ENCODE results near the gene TMEM178B.
"Not testable (repeated sequence)": the region's sequence is repeated elsewhere in the genome, so short reads cannot be mapped to it uniquely, and the experiment has no call there.

The TMEM178B gene

DNA sequence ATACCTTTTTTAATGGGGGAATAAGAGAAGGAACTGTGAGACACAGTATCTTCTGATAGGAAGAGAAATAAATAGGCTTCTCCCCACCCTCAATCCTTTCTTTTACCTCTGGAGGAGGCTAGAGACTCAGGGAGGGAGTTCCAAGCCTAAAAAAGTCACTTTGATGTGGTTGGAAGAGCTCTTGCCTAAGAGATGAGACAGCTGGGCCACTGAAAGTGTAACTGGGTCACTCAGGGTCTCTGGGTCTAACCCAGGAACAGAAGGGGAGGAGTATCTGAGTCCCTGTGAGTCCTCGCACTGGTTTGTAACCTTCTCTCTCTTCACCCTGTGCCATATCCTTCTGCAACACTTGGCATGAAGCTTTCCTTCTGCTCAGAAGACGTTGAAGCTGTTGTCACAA lies 254.4 kb downstream of the TMEM178B start:
- DNase-seq (ENCODE audit: low read depth) = no peak
- TF ChIP-seq, protein P1, sequence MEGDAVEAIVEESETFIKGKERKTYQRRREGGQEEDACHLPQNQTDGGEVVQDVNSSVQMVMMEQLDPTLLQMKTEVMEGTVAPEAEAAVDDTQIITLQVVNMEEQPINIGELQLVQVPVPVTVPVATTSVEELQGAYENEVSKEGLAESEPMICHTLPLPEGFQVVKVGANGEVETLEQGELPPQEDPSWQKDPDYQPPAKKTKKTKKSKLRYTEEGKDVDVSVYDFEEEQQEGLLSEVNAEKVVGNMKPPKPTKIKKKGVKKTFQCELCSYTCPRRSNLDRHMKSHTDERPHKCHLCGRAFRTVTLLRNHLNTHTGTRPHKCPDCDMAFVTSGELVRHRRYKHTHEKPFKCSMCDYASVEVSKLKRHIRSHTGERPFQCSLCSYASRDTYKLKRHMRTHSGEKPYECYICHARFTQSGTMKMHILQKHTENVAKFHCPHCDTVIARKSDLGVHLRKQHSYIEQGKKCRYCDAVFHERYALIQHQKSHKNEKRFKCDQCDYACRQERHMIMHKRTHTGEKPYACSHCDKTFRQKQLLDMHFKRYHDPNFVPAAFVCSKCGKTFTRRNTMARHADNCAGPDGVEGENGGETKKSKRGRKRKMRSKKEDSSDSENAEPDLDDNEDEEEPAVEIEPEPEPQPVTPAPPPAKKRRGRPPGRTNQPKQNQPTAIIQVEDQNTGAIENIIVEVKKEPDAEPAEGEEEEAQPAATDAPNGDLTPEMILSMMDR (IDR thresholded peaks at IDR 0.05; ENCODE audit: low read depth, low read length, missing control alignments) = no peak
- in situ Hi-C loops (cut with HindIII; ENCODE audit: low sequenced_read_pairs) = no loop called here
- H3K4me3 ChIP-seq (ENCODE audit: low read depth, low read length) = no peak overlapping the region

GRCh38 chr7:141330285-141330684 lies 256.4 kb downstream of the TMEM178B start:
- DNase-seq (ENCODE audit: low read depth); H3K4me3 ChIP-seq (ENCODE audit: low read depth, low read length); in situ Hi-C loops (cut with HindIII; ENCODE audit: low sequenced_read_pairs): not testable (repeated sequence)

- no peak overlapping the region for H3K4me3 ChIP-seq (ENCODE audit: low read depth, low read length)
- TF ChIP-seq, protein P1 (IDR thresholded peaks at IDR 0.05; ENCODE audit: low read depth, low read length, missing control alignments) = no peak
- in situ Hi-C loops (cut with HindIII; ENCODE audit: low sequenced_read_pairs) = no loop called here
- no peak for DNase-seq (ENCODE audit: low read depth)
Observed at GRCh38 chr7:141333459-141333858, 259.6 kb downstream of the TMEM178B start.

DNA sequence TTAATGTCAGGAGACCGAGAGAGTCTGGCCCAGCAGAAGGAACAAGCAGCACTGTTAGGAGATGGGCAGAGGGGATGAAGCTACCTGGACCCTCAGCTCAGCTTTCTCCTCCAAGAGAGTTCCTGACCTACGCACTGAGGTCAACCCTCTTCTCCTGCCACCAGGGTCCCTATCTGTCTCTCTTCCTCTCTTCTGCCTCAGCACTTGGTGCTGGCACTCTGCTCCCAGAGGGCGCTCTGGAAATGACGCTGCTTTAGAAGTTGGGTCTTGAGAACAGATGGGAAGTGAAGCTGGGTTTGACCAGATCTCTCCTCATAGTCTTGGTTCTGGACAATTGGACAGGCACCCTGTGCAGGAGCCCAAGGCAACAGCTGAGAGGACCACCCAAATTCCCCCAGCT lies 261.3 kb downstream of the TMEM178B start:
- TF ChIP-seq, protein P1 (IDR thresholded peaks at IDR 0.05; ENCODE audit: low read depth, low read length, missing control alignments) = no peak
- H3K4me3 ChIP-seq (ENCODE audit: low read depth, low read length) = no peak overlapping the region
- in situ Hi-C loops (cut with HindIII; ENCODE audit: low sequenced_read_pairs) = no loop called here
- DNase-seq (ENCODE audit: low read depth) = no peak

GRCh38 chr7:141339603-141340002 lies 265.7 kb downstream of the TMEM178B start:
- no peak for DNase-seq (ENCODE audit: low read depth)
- TF ChIP-seq, protein P1 (IDR thresholded peaks at IDR 0.05; ENCODE audit: low read depth, low read length, missing control alignments) = no peak
- in situ Hi-C loops (cut with HindIII; ENCODE audit: low sequenced_read_pairs) = no loop called here
- H3K4me3 ChIP-seq (ENCODE audit: low read depth, low read length) = no peak overlapping the region

GRCh38 chr7:141340991-141341390 lies 267.1 kb downstream of the TMEM178B start:
- no peak overlapping the region for H3K4me3 ChIP-seq (ENCODE audit: low read depth, low read length)
- no peak for DNase-seq (ENCODE audit: low read depth)
- TF ChIP-seq, protein P1 (IDR thresholded peaks at IDR 0.05; ENCODE audit: low read depth, low read length, missing control alignments) = no peak
- in situ Hi-C loops (cut with HindIII; ENCODE audit: low sequenced_read_pairs) = no loop called here

DNA sequence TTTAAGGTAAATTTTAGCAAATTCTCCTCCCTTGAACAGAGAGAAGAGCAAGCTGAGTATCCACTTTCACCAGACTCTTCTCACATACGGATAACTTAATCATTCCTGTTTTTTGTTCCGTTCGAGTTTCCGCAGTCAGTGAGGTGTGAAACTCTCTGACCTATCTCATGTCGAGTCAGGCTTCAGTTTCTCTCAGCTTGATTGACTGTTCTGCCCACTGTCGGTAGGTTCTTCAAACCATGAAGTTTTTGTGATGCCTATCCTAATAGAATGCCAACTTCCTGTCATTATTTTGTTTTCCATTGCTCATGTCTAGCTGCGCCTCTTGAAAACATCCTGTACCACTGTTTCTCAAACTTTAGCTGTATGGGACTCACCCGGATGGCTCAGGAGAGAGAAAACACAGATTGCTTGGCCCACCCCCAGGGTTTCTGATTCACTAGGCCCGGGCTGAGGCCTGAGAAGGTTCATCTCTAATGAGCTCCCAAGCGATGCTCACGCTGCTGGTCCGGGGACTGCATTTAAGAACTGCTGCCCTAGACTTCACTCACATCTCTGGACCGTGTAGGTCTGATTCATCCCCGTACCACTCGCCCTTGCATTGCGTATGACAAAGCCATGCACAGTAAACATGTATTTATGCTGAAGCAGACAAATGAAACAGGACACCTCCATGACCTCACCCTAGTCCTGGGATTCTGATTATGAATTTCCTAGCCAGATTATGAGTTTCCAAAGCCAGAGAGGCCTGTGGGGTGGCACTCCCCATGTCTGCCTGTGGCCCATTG lies 269.0 kb downstream of the TMEM178B start:
- DNase-seq (ENCODE audit: low read depth) = no peak
- H3K4me3 ChIP-seq (ENCODE audit: low read depth, low read length) = no peak overlapping the region
- TF ChIP-seq, protein P1 (IDR thresholded peaks at IDR 0.05; ENCODE audit: low read depth, low read length, missing control alignments) = no peak
- in situ Hi-C loops (cut with HindIII; ENCODE audit: low sequenced_read_pairs) = no loop called here
